Subcutaneous preadipocyte (primary cell): ENCODE data around the gene ZNF136. TPM values are rescaled to one million over a fixed set of nuclear protein-coding genes. Genes with fewer than 3 reads are reported as not detected.

Source experiments
- total RNA-seq: library from RNA; depleted of rRNA; stranded (reverse); fragments of >200 nt; gene quantifications from 2 replicates; pipeline ENCODE4 v1.2.3, GENCODE V29; 2012

The ZNF136 gene
- total RNA-seq = 2.6 and 2.9 TPM in 2 replicates

GRCh38 chr19:12162882-12163806, at the start of gene ZNF136:
Gene ZNF136, plus strand, starts transcription at chr19:12163096. Its CDS starts 108 bp downstream, at chr19:12163204.

GRCh38 chr19:12139885-12140544, 22.9 kb upstream of the ZNF136 start, which contains the start of gene ZNF20:
Gene ZNF20, minus strand, starts transcription at chr19:12140350. Its CDS starts 168 bp downstream, at chr19:12140182.

GRCh38 chr19:12156223-12157058, 6.5 kb upstream of the ZNF136 start, which contains the start of gene ZNF625:
Gene ZNF625, minus strand, starts transcription at chr19:12156734. Its CDS starts 176 bp downstream, at chr19:12156558.

Other genes starting within 250 kb of the ZNF136 start
- gene ZNF700, start 238.0 kb upstream of the ZNF136 start, total RNA-seq = 5.1 and 5.9 TPM in 2 replicates
- 0.20 and 0.37 TPM in 2 replicates for gene ZNF763, start 198.1 kb upstream of the ZNF136 start, total RNA-seq
- 0.98 and 1.5 TPM in 2 replicates for gene ZNF433, start 127.4 kb upstream of the ZNF136 start, total RNA-seq
- gene ZNF878, start 110.1 kb upstream of the ZNF136 start, total RNA-seq = 0.20 TPM in 1 of 2 replicates, not detected in the other
- gene ZNF844, start 98.4 kb upstream of the ZNF136 start, total RNA-seq = 2.5 and 2.9 TPM in 2 replicates
- gene ZNF20, start 22.7 kb upstream of the ZNF136 start, total RNA-seq = 2.5 and 4.4 TPM in 2 replicates
- gene ZNF625, start 6.4 kb upstream of the ZNF136 start, total RNA-seq = 5.9 and 6.5 TPM in 2 replicates
- 4.8 and 6.3 TPM in 2 replicates for gene ZNF44, start 131.8 kb downstream of the ZNF136 start, total RNA-seq
- gene ZNF563, start 170.5 kb downstream of the ZNF136 start, total RNA-seq = 2.0 and 2.2 TPM in 2 replicates
- gene ZNF442, start 202.6 kb downstream of the ZNF136 start, total RNA-seq = 1.4 and 1.8 TPM in 2 replicates
- 2.6 and 3.1 TPM in 2 replicates for gene ZNF799, start 238.2 kb downstream of the ZNF136 start, total RNA-seq